ENCODE measurements around the gene MRPL55.

Gene MRPL55

DNA sequence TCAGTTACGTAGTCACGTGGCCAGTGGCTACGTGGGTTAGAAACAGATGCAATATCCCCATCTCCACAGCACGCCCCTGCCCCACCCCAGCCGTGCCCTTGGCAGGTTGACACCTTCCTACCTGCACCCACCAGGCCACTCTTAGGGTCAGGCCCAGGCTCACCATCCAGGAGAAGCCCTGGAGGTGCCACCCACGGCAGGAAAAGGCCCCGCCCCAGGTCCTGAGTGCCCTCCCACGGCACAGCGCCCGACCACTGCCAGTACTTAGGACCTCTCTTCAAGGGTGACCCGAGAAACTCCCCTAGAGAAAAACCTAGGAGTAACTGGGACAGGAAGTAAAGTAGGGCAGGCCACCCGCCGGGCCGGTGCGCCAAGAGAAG is 7.5 kb downstream of the MRPL55 start:
- TF ChIP-seq, protein P1, sequence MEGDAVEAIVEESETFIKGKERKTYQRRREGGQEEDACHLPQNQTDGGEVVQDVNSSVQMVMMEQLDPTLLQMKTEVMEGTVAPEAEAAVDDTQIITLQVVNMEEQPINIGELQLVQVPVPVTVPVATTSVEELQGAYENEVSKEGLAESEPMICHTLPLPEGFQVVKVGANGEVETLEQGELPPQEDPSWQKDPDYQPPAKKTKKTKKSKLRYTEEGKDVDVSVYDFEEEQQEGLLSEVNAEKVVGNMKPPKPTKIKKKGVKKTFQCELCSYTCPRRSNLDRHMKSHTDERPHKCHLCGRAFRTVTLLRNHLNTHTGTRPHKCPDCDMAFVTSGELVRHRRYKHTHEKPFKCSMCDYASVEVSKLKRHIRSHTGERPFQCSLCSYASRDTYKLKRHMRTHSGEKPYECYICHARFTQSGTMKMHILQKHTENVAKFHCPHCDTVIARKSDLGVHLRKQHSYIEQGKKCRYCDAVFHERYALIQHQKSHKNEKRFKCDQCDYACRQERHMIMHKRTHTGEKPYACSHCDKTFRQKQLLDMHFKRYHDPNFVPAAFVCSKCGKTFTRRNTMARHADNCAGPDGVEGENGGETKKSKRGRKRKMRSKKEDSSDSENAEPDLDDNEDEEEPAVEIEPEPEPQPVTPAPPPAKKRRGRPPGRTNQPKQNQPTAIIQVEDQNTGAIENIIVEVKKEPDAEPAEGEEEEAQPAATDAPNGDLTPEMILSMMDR (IDR thresholded peaks at IDR 0.05; ENCODE audit: insufficient read depth, low read depth, low read length, missing control alignments), result no peak
- no peak for DNase-seq (ENCODE audit: low read depth)
- peak overlapping the region; percentile 76 for H3K4me3 ChIP-seq (ENCODE audit: low read length)

- TF ChIP-seq, protein P1 (IDR thresholded peaks at IDR 0.05; ENCODE audit: insufficient read depth, low read depth, low read length, missing control alignments), result no peak
- no peak for DNase-seq (ENCODE audit: low read depth)
- H3K4me3 ChIP-seq (ENCODE audit: low read length), result no peak overlapping the region
Observed at GRCh38 chr1:228100822-228101613, 8.1 kb downstream of the MRPL55 start.

GRCh38 chr1:228099331-228099732 is 9.8 kb downstream of the MRPL55 start:
- DNase-seq (ENCODE audit: low read depth), result no peak
- TF ChIP-seq, protein P1 (IDR thresholded peaks at IDR 0.05; ENCODE audit: insufficient read depth, low read depth, low read length, missing control alignments), result no peak
- H3K4me3 ChIP-seq (ENCODE audit: low read length), result no peak overlapping the region

- TF ChIP-seq, protein P1 (IDR thresholded peaks at IDR 0.05; ENCODE audit: insufficient read depth, low read depth, low read length, missing control alignments), result no peak
- no peak overlapping the region for H3K4me3 ChIP-seq (ENCODE audit: low read length)
- no peak for DNase-seq (ENCODE audit: low read depth)
Observed at GRCh38 chr1:228098323-228098931, 10.7 kb downstream of the MRPL55 start.

DNA sequence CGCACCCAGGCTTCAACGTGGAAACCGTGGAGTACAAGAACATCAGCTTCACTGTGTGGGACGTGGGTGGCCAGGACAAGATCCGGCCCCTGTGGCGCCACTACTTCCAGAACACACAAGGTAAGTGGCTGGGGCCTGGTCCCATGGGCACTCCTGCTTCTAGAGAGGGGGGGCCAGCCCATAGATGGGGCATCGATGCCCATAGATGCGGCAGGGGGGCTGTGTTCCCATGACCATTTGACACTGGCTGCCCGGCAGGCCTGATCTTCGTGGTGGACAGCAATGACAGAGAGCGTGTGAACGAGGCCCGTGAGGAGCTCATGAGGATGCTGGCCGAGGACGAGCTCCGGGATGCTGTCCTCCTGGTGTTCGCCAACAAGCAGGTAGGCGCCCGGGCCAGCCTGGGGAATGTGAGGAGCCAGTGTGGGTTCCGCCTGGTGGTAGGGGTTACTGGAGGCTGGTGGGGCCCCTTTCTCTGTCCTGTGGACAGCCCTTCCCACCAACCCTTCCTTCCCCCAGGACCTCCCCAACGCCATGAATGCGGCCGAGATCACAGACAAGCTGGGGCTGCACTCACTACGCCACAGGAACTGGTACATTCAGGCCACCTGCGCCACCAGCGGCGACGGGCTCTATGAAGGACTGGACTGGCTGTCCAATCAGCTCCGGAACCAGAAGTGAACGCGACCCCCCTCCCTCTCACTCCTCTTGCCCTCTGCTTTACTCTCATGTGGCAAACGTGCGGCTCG is 11.6 kb downstream of the MRPL55 start:
- TF ChIP-seq, protein P1 (IDR thresholded peaks at IDR 0.05; ENCODE audit: insufficient read depth, low read depth, low read length, missing control alignments), result no peak
- no peak overlapping the region for H3K4me3 ChIP-seq (ENCODE audit: low read length)
- DNase-seq (ENCODE audit: low read depth), result no peak

DNA sequence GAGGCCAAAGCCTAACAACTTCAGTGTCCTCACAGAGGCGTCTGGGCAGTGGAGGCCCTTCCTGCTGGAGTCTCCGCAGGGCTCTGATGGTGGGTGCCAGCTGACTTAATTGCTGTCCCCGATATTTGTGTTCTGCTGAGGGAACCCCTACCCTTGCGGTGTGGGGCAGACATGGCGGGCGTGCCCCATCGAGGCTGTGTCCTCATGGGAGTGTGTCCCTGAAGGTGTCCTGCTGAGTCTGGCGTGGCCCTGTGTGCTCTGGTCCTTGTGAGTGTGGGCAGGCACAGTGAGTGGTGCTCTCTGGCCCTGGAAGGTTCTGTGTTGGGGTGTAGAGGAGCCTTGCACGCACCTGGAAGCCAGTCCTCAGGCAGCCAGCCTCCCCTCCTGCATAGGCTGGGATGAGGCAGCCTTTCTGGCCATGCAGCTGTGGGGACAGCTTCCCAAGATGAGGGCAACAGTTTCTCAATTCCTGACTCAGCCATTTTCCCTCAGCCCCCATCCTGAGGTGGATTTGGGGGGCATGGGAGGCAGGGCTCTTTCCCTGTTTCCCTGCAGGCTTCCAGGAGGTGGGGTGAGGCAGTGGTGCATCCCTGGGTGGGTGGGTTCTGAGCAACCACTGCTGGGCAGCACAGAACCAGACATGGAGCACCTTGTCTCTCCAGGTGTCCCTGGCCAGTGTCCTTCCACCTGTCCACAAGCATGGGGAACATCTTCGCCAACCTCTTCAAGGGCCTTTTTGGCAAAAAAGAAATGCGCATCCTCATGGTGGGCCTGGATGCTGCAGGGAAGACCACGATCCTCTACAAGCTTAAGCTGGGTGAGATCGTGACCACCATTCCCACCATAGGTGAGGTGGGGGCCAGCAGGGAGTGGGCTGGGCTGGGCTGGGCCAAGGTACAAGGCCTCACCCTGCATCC is 12.4 kb downstream of the MRPL55 start:
- TF ChIP-seq, protein P1 (IDR thresholded peaks at IDR 0.05; ENCODE audit: insufficient read depth, low read depth, low read length, missing control alignments), result no peak
- no peak for DNase-seq (ENCODE audit: low read depth)
- no peak overlapping the region for H3K4me3 ChIP-seq (ENCODE audit: low read length)

Measured in epithelial cell of esophagus (primary cell).